ENCODE data around the gene H3-3A. TPM values are rescaled to one million over a fixed set of nuclear protein-coding genes. Genes with fewer than 3 reads are reported as not detected.

The H3-3A gene
- total RNA-seq, 4 donors from 2014 or later, result 358 to 544 (median 443) TPM

GRCh38 chr1:226120398-226120797 is 57.9 kb downstream of the H3-3A start:
- intact Hi-C loops (cut with DNase I), result loop anchor here (5.0 kb wide), 1 partner anchor 53 kb away; no protein-coding TSS in a partner anchor

GRCh38 chr1:226121049-226121586 is 58.6 kb downstream of the H3-3A start:
- no peak for DNase-seq
- Histone ChIP-seq H3K4me1 (peaks cover 20 to 57% (median 32%) of the 10 kb centered on the region in 3 donors), H3K27me3 (no peaks in the 10 kb centered on the region), H3K27ac (peak overlapping the region; percentile 86 to 98 (median 94)), H3K4me3 (peak overlapping the region; percentile 64 to 81 (median 76)), H3K9me3 (no peaks in the 10 kb centered on the region), H3K36me3 (no peaks in the 10 kb centered on the region)
- intact Hi-C loops (cut with DNase I), result loop anchor here (5.0 kb wide), 1 partner anchor 54 kb away; no protein-coding TSS in a partner anchor
- TF ChIP-seq POLR2A (IDR thresholded peaks at IDR 0.05), result no peak
- TF ChIP-seq, protein P1, sequence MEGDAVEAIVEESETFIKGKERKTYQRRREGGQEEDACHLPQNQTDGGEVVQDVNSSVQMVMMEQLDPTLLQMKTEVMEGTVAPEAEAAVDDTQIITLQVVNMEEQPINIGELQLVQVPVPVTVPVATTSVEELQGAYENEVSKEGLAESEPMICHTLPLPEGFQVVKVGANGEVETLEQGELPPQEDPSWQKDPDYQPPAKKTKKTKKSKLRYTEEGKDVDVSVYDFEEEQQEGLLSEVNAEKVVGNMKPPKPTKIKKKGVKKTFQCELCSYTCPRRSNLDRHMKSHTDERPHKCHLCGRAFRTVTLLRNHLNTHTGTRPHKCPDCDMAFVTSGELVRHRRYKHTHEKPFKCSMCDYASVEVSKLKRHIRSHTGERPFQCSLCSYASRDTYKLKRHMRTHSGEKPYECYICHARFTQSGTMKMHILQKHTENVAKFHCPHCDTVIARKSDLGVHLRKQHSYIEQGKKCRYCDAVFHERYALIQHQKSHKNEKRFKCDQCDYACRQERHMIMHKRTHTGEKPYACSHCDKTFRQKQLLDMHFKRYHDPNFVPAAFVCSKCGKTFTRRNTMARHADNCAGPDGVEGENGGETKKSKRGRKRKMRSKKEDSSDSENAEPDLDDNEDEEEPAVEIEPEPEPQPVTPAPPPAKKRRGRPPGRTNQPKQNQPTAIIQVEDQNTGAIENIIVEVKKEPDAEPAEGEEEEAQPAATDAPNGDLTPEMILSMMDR (IDR thresholded peaks at IDR 0.05), result no peak
- WGBS, 2 donors, result 44 to 80% methylated on average over 3 to 4 of the region's 37 CpGs

More at GRCh38 chr1:226120398-226120797, 57.9 kb downstream of the H3-3A start:
- TF ChIP-seq, protein P1 (IDR thresholded peaks at IDR 0.05), result no peak
- no peak for TF ChIP-seq POLR2A (IDR thresholded peaks at IDR 0.05)
- DNase-seq, result no peak
- no peak overlapping the region for H3K4me3 ChIP-seq
- no peaks in the 10 kb centered on the region for H3K27me3 ChIP-seq
- 80% methylated on average over 2 of the region's 5 CpGs; no CpG with 5 or more reads in 1 of the 2 donors for WGBS, 2 donors
- peaks cover 20 to 57% (median 30%) of the 10 kb centered on the region in 3 donors for H3K4me1 ChIP-seq
- H3K9me3 ChIP-seq, result no peaks in the 10 kb centered on the region
- no peak overlapping the region for H3K27ac ChIP-seq
- no peaks in the 10 kb centered on the region for H3K36me3 ChIP-seq

Other genes with a start within 250 kb of the H3-3A start
- gene TMEM63A, start 180.3 kb upstream of the H3-3A start, total RNA-seq, result 10 to 100 TPM in 3 of 4 donors, 1 to 10 TPM in 1; 9.8 to 27.1 (median 18.3) TPM
- gene LEFTY1, start 173.6 kb upstream of the H3-3A start, total RNA-seq, result not detected
- gene PYCR2, start 138.5 kb upstream of the H3-3A start, total RNA-seq, result 10 to 100 TPM; 23.0 to 35.1 (median 28.0) TPM
- not detected for gene LEFTY2, start 121.5 kb upstream of the H3-3A start, total RNA-seq
- gene SDE2, start 63.4 kb upstream of the H3-3A start, total RNA-seq, result 10 to 100 TPM; 10.5 to 18.7 (median 14.1) TPM
- gene ACBD3, start 124.0 kb downstream of the H3-3A start, total RNA-seq, result 10 to 100 TPM; 37.0 to 64.7 (median 52.1) TPM
- gene MIXL1, start 160.9 kb downstream of the H3-3A start, total RNA-seq, result not detected
- 1 to 10 TPM; 2.2 to 7.2 (median 4.6) TPM for gene LIN9, start 246.4 kb downstream of the H3-3A start, total RNA-seq